Hematopoietic multipotent progenitor cell treated with erythropoietin and hydrocortisone succinate and interleukin-3 and kit ligand, for 6 days (in vitro differentiated cells): Measurements from ENCODE around the gene DGAT2.

Experiments
- DNase-seq: peaks from one replicate; pipeline ENCODE4 v3.0.0-alpha.2; 2015

DGAT2 gene

GRCh38 chr11:75757651-75758050 is 10.9 kb upstream of the DGAT2 start:
- no peak for DNase-seq

DNA sequence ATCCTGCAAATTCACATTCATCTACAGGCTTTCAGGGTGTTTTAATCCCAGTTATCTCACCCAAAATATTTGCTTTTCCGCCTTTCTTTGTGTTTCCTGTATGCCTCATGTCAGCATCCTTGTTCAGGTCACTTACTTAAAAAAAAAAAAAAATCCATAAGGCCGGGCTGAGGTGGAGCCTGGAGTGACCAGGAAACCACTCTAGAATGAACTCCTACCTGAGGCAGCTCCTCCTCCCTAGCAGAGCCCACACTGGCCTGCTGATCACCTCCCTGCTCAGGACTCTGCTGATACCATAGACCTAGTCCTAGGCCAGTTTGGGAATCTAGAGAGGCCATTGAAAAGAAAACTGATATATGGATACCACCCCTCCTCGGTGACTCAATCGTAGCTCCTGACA is 8.7 kb upstream of the DGAT2 start:
- no peak for DNase-seq

GRCh38 chr11:75760243-75760642 is 8.3 kb upstream of the DGAT2 start:
- DNase-seq, result no peak

DNA sequence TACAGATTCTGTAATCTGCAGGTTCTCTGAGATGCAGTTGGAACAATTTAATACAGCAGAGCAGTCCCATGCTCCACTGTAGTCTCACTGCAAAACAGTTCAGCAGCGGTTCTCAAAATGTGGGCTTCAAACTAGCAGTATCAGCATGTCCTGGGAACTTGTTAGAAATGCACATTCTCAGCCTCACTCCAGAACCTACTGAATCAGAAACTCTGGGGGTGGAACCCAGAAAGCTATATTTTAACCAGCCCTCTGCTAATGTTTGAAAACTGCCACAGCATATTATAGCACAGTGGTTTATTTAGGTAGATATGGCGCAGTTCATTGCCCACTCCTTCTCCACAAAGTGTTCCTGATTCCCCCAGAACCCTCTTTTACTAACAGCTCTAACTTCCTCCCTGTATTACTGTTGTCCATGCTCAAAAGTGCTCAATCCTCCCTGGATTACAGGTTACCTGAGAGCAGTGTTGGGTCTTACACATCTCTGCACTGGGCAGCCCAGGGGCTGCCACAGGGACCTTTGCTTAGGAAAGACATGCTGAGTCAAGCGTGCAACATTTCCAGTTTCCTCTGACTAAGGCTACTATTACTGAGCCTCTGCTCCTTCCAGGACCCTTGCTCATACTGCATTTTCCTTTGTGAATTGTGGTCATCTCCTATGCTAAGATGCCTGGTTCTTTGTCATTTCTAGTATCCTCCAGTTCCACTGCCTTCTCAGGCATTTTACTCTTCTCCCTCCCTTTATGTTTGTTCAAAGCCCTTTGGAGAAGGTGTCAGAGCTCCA is 7.7 kb upstream of the DGAT2 start:
- no peak for DNase-seq

DNA sequence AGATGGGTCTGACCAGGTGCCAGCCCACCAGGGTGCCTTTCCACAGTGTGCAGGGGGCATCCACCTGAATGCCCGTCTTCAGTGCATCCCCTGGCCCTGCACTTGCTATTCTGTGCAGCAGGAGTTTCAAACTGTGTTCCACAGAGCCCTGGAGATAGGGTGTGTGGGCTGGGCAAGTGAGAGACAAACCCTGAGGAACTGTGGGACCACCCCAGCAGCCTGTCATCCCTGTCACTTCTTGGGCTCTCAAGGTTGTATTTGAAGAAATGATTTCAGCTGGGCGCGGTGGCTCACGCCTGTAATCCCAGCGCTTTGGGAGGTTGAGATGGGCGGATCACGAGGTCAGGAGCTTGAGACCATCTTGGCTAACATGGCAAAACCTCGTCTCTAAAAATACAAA is 6.4 kb upstream of the DGAT2 start:
- no peak for DNase-seq

DNA sequence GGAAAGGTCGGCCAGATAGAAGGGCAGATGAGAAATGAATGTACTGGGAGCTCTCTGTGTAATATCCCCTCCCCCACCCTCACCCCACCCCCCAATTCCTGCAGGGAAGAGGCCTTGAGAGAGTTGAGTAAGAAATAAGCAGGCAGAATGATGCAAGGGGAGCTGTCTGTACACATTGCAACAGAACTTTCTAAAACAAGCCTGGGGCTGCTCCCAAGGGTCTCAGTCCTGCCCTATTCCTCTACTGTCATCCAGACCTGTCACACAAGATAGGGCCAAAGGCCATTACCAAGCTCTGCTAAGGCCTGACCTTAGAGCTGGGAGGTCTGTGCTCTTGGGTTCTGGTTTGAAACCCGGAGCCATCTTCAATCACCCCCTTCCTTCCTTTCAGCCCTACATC is 5.7 kb upstream of the DGAT2 start:
- no peak for DNase-seq

DNA sequence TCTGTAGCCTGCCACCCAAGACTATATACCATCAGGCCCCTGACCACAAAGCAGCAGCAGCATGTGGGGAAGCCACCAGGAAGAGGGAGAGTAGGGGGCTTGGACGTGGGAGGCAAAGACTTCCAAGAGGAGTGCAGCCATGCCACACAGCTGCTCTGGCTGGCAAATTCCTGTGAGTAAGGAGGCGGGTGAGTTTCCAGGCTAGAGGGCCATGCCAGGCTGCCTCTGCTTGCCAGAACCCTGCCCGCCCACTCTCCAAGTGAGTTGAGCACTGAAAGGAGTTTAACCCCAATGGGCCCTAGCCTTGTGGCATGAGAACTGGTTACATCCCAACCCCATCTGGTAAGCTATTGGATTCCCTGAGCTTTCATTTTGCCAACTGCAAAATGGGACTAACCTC is 4.7 kb upstream of the DGAT2 start:
- no peak for DNase-seq

DNA sequence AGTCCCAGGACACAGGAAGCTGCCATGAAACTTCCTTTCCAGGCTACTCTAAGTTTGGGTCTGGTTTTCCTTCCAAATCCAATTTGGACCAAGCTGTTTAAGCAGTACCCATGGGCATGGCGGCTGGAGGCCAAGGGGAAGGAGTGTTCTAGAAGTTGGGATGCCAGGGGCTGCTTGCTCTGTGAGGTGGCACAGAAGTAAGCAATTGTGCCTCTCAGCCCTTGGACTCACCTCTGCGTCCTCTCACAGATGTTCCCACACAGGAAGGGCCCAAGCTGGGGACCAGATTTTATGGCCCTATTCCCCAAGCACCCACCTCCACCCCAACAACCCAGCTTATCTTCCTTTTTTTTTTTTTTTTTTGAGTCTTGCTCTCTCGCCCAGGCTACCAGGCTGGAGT is 3.5 kb upstream of the DGAT2 start:
- DNase-seq, result no peak

DNA sequence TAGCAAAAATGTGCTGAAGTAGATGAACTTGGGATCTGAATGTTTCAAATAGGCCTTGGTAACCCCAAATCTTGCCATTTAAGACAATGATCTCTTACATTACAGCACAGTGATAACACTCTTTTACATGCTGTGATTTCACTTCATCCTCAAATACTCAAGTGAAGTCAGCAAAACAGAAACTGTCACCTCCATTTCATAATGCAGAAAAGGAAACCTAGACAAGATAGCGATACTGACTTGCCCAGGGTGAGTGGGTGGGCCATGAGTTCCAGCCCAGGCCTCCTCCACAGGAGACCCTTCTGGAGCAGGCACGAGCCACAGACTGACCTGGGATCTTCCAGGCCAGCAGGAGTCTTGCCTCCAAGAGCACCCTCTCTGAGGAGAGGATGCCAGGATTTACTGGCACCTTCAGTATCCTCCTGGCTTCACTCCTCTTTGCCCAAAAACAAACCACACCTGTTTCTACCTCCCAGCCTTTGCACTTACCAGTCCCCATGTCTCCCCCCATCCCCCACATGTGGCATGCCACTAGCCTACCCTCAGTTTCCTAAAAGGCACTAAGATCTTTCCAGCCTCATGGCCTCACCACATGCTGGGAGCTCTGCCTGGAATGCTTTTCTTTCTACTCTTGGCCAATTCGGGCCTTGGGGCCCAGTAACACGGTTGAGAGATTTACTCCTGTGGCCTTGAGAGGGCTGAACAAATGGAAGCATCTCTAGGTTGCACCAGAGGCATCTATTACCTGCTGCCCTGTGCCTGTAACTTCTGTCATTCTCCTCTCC is 1.9 kb upstream of the DGAT2 start:
- no peak for DNase-seq

GRCh38 chr11:75767228-75767572 is 1.4 kb upstream of the DGAT2 start:
- peak; percentile 24 for DNase-seq

- DNase-seq, result no peak
Observed at GRCh38 chr11:75767793-75768111, 826 bp upstream of the DGAT2 start.

- DNase-seq, result no peak
Observed at GRCh38 chr11:75768909-75769771, 562 bp downstream of the DGAT2 start.

GRCh38 chr11:75770102-75770501 is 1.5 kb downstream of the DGAT2 start:
- peak; percentile 50 for DNase-seq

DNA sequence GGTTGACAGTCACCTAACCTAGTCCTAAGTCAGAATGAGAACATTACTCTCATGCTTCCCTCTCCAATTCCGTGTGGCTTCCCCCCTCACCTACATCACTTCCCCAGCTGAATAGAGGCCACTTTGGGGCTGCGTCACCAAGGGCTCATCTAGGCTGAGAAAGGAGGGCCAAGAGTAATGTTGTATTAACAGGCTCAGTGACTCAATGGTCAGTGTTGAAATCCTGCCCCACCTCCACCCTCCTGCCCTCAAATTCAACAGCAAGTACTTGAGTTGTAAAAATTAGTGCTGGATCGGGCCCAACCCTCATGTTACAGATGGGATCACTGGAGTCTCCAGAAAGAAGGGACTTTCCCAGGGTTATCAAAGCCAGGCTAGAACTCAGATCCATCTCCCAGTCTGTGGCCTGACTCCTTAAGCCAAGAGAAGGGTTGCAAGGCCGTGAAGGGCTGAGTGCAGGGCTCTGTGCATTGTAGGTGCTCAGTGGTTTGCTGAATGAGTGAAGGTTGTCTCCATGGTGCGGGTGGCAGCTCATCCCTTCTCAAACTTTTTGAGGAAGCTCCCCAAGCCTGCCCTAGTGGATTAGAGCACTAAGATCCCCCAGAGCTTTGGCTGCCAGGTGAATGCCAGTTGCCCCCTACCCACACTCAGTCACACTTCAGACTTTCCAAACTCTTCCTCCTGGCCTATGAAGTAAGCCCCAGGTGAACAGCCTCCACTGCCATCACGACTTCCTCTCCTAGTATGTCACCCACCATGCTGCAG is 3.2 kb downstream of the DGAT2 start:
- no peak for DNase-seq

- no peak for DNase-seq
Observed at GRCh38 chr11:75773595-75774353, 5.2 kb downstream of the DGAT2 start.

DNA sequence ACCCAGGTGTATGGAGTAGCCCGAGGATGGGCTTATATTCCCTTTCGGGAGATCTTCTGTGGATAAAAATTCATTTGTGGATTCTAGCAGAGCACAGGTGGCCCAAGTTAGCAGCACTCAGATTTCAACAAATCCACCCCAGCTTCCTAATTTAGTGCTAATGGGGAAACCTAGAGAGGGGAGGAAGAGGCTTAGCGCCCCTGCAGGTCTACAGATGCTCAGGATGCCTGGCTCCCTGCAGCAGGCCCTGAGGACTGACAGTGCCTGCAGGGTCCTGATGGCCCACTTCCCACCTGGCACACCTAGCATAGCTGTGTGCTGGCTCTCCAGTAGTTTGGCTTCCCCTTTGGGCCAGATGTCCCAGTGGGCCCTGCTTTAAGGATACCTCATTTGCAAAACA is 6.5 kb downstream of the DGAT2 start:
- DNase-seq, result no peak

DNA sequence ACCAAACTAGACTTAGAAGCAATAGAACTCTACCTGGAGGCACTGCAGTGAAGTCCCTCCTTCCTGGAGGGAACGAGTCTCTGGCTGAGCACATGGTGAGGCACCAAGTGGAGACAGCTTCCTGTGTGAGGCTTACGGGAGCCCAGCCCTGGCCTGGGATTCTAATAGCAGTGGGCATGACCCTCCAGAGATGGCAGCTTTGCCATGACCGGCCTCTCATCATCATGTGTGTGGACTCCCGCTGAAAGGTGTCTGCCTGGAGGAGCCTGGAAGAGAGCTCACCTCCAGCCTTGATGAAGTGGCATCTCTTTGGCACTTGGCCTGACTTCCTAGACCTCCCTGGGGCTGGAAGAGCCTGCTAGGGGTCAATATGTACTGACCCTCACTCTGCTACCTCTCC is 8.0 kb downstream of the DGAT2 start:
- DNase-seq, result no peak

- no peak for DNase-seq
Observed at GRCh38 chr11:75777461-75778110, 9.0 kb downstream of the DGAT2 start.

DNA sequence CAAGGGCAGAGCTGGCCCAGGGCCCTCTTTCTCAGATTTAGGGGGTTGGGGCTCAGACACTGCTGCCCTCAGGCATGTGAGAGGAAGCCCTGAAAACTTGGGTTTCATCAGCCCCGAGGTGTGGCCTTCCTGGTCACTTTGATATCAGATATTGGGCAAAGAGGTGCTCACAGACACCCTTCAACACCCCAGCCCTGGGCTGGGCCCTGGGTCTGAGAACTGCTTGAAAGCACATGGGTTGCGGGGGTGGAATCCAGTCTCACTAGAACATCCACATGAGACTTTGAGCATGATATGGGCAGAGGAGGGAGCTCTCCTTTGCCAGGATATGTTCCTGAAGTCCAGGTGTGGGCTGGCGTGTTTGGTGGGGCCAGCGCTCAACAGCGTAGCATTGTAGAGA is 10.4 kb downstream of the DGAT2 start:
- no peak for DNase-seq

- peak; percentile 77 for DNase-seq
Observed at GRCh38 chr11:75779960-75780359, 11.4 kb downstream of the DGAT2 start.

- no peak for DNase-seq
Observed at GRCh38 chr11:75780888-75781287, 12.3 kb downstream of the DGAT2 start.

- no peak for DNase-seq
Observed at GRCh38 chr11:75781296-75781695, 12.7 kb downstream of the DGAT2 start.
